NCI-H1417 (cell line): ENCODE data around the gene USB1.
A peak's percentile ranks its signal among the peaks of the same experiment; 100 is the strongest.

Experiments used
- DNase-seq, 3 experiments: peaks; one replicate each; lab custom pipeline; 2025; lab: John Stamatoyannopoulos, UW

The USB1 gene, protein sequence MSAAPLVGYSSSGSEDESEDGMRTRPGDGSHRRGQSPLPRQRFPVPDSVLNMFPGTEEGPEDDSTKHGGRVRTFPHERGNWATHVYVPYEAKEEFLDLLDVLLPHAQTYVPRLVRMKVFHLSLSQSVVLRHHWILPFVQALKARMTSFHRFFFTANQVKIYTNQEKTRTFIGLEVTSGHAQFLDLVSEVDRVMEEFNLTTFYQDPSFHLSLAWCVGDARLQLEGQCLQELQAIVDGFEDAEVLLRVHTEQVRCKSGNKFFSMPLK

DNA sequence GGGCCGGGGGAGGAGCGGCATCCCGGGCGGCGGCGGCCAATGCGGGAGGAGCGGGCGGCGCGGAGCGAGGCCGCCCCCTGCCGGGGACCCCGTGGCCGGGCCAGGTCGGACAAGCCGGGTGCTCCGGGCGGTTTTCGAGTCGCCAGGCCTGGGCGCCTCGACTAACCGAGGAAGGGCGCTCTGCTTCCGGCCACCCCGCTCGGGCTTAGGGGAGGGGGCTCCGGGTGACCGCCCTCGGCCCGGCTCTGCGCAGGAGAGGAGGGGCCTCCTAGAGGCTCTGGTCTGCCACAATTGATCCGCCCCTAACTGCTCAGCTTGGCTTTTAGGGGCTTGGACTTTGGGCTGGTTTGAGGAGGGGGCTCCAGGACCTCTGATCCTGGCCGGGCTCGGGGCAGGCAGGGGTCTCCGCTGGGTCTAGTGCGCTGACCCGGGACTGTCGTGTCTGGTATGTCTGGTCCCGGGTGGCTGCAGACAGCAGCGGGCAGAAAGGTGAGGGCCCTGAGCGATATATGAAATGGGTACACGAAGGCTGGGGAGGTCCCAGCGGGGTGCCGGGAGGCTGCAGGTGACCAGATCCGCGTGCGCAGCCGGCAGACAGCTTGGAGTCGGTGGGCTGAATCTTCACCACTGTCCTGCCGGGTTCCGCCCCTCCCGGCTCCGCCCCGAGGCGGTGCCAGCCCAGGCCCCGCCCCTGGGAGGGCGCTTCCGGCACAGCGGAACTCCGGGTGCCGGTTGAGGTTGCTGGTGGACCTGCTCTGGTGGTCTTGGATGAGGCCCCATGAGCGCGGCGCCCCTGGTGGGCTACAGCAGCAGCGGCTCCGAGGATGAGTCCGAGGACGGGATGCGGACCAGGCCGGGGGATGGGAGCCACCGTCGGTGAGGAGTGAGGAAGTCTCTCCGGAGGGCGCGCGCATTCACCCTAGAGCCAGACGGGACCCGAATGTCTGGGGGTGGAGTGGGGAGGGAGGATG, at the start of gene USB1:
Gene USB1, plus strand, starts transcription at position 702 of the 971 bp plus-strand sequence. Its CDS starts 77 bp downstream, at position 779.
- peak; percentile 86 to 91 (median 87) for DNase-seq

DNA sequence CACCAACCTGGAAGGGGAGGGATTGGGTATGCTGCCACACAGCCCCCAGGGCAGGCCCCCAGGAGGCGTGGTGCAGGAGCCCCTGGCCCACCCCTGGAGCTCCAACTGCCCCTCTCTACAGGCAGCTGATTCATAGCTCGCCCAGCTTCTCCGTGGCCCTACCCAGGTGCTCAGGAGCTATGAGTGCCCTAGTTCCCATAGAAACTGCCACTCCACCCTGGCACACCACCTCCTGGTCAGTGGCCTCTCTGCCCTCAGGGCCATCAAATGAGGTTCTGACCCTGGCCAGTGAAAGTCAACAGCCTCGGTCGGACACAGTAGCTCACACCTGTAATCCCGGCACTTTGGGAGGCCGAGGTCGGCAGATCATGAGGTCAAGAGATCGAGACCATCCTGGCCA, 48.3 kb upstream of the USB1 start:
- peak in 1 of 3 experiments; percentile 7 for DNase-seq

DNA sequence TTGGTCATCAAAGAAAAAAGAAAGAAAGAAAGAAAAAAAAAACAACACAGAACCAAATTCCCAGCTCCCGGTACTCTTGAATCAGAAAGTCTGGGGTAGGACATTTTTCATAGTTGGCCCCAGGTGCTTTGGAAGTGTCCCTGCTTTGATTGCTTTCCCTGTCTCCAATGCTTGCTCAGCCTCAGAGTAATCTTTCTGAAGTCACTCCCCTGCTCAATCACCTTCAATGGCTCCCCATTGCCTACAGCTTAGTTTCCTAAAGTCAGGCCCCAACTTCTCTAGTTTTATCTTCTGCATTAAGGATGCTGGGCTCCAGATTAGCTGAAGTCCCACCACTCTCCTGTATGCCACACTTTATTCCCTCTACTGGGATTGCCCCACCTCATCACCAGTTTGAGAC, 47.4 kb upstream of the USB1 start:
- no peak for DNase-seq

DNA sequence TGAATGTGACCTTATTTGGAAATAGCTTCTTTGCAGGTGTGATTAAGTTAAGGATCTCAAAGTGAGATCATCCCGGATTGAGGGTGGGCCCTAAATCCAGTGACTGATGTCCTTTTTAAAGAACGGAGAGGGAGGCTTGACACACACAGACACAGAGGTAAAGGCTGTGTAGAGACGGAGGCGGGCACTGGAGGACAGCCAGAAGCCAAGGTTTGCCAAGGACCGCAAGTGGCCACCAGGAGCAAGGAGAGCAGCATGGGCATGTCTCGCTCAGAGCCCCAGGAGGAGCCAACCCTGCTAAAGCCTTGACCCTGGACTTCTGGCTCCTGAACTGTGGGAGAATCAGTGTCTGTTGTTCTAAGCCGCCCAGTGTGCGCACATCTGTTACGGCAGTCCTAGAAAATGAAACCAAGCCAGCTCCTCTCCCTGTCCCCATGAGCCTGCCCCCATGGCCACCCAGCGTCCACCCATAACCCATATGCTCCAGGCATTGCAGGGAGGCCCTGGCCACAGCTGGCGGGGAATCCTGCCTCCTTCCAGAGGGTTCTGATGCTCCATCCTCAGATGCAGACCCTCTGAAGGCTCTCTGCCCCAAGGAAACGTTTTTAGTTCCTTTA, 45.5 kb upstream of the USB1 start:
- no peak for DNase-seq

DNA sequence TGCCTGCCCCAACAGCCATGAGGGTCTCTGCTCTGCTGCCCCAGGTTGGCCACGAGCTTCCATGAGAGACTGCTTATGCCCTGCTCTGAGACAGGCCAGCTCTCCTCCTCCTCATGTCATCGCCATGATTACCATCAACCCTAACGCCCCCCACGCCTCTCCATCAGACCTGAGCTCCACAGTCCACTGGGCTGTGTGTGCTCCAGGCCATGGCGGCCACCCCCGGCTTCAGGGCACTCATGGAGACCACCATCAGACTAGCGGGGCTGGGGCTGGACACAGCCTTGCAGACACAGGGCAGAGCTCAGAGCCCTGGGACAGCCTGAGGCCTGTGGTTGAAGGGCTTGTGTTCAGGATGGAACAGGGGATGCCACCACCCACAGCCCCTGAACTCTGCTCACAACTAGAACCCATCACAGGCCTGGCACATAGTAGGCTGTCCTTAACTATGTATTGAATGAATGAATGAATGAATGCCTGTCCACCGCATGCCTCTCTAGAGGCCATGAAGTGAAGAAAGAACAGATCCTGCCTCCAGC, 44.9 kb upstream of the USB1 start:
- DNase-seq = no peak

DNA sequence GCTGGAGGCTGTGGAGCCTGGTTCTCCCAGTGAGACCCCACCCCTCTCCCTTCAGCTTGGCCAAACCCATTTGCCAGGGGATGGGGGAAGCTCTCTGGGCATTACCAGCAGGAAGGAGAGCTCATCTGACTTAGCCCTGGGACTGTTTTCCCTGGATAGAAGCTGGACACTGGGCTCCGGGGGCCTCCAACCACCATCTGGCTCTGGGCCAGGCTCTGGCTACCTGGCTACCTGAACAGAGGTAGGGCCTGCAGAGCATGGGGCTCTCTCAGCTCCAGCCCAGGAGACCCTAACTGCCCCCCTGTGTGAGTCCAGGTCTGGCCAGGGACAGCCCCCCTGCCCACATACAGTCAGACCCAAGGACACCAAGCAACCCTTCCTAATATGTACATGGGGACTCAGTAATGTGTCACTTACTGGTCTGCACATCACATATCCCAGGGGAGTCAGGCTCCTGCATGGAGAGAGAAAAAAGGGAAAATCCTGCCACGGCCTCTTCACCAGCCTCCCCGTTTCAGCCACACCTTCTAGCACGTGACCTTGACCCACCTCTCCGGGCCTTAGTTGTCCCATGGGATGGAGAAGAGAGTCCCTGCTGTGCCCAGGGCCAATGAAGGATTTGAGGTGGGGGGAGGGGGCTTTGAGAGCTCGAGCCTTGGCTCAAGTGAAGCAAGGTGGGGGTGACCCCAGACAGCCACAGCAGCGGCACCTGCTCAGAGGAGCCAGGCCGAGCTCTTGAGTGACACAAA, 44.1 kb upstream of the USB1 start:
- DNase-seq = peak in 1 of 3 experiments; percentile 27

DNA sequence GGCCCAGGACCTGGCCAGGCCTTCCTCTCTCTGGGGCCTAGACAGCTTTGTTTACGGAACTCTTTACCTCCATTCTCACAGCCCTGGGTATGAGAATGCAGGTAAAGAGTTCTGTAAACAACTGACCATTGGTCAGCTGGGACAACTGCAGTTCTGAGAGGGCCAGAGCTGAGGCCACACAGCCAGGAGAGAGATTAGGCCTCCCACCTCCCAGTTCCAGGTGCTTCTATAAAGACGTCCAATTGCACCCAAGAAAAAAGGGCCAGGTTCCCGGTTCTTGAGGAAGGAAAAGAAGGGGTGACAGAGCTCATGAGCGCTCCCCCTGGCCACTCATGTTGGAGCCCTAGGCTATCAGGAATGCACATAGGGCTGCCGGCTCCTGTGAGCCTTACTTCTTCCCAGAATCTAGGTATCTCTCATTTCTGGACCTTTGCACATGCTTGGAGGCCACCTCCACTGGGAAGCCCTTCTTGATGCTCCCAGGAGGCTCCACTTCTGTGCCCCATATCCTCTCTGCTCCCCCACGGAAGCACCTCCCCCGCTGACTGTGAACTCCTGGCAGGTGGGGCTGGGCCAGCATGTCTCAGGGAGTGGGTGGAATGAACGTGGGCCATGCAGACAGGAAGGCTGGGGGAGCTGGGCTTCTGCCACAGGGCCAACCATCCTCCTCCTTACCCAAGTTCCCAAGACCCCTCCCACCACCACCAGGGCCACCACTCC, 43.4 kb upstream of the USB1 start:
- DNase-seq = no peak

DNA sequence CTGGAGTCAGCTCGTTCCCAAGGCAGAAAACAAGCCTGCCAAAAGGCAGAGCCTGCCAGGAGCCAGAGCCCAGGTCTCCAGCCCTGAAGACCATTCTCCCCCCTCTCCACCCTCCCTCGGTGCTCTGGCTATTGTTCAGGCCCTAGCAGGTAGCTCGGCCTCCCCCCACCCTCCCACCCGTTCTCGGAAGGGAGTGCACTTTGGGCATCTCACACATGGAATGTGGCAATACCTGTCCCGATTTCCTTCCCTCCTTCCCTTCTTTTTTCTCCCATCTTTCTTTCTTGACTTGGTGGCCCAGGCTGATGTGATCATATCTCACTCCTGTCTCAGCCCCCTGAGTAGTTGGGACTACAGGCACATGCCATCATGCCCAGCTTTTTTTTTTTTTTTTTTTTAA, 42.7 kb upstream of the USB1 start:
- no peak for DNase-seq

DNA sequence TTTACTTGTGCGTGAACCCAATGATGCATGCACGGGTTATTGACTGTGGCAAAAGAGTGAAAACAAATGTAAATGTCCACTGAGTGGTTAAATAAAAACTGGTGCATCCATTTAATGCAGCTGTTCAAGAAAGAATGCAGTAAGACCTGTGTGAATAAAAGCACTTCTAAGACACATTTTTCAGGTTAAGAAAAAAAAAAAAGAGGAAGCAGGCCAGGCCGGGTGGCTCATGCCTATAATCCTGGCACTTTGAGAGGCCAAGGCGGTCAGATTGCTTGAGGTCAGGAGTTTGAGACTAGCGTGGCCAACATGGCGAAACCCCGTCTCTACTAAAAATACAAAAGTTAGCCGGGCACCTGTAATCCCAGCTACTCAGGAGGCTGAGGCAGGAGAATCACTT, 42.1 kb upstream of the USB1 start:
- no peak for DNase-seq

DNA sequence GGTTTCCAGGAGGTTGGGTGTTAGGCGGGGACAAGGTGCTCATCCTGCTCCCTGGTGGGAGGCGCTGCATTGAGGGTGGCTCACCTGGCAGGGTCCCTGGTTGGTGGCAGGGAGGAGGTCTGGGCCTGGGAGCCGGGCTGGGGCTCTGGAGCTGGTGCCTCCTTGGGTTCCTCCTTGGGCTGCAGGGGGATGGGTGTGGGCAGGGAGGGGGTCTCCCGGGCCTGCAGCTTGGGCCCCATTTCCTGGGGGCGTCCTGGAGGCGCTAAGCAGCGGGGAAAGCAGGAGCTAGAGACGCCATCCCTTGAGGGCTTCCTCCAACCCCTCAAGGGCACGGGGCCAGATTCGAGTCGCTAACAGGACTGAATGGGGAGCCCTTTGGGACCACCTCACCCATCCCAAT, 41.4 kb upstream of the USB1 start:
- DNase-seq = no peak

DNA sequence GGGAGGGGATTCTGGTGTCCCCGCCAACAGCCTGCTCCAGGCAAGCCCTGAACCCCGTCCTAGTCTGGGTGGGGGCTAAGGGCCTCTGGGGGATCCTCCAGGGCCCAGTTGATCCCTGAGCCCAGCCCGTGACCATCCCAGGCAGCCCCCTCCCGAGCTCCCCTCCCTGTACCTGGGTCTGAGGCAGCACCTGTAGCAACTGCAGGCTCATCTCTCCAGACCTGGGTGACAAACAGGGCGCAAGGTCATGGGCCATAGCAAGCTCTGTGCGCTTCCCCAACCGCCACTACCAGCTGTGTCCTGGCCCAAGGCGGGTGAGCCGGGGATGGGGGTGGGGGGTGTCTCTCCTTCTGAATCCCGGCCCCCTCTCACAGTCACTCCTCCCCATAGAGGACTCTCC, 40.9 kb upstream of the USB1 start:
- no peak for DNase-seq

DNA sequence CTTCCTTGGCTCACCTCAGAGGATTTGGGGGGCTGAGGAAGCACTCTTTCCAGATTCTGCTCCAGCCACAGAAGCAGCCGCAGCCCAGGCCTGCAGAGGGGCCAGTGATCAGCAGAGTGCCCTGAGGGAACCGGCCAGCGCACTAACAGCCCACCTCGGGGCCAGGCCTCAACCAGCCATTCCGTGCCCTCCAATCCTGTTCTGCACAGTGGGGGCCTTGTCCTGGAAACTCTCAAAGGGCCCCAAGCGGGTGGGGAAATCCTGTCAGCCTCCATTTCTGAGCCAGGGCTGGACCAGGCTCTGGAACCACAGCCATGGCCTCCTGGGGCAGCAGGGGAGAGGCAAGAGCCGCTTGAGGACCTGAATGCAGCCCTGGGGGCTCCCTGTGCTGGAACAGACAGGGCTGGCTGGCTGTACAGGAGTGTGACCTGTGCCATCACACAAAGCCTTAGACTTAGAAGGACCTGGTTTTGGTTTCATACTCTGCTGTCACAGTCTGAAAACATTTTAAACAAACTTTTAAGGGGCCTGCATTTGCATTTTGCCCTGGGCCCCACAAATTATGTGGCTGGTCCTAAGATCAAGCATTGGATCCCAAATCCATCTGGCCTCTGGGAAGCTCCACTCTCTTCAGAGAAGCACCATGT, 40.3 kb upstream of the USB1 start:
- DNase-seq = no peak

DNA sequence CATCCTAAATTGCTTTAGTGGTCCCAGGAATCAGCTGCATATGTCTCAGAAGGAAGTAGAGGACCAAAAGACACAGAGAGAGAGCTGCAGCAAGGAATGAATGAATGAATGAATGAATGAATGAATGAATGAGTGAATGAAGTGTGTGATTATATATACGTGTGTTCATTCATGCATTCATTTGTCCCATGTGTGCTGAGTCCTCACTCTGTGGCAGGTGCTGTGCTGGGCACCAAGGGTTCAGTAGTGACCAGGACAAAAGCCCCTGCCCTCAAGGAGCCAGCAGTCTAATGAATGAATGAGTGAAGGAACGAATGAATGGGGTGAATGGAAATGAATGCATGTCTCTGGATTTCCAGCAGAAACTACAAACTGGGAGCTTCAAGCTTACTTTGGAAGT, 39.7 kb upstream of the USB1 start:
- no peak for DNase-seq

DNA sequence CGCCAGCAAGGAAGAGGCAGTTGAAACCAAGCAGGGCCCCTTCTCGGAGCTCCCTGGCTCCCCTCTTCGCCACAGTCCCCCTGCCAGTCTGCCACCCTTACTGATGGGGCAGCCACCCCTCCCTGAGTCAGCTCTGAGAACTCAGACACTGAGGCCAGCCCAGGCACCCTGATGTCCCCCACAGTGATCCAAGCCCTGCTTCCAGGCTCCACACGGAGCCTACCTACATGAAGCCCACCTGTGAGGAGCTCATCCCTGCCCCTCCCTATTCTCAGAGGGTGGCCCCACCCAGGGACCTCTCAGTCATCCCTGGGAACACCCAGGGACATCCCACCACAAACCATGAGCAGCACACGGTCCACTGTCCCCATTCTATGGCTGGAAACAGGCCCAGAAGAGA, 39.2 kb upstream of the USB1 start:
- no peak for DNase-seq

DNA sequence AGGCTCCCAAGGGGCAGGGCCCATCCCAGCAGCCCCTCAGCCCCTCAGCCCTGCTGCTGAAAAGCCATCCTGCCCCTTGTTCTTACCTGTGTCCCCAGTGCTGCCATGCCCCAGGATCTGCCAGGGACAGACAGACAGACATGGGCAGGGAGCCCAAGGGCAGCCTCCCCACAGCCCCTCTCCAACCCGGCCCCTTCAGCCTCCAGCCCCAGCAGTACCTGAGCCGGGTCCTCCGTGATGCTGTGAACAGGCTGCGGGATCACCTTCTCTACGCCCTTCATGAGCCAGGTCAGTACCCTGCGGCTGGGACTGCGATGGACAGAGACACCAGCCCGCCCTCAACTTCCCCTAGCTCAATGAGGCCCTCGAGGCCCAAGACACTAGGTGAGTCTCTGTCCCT, 38.5 kb upstream of the USB1 start:
- DNase-seq = no peak

DNA sequence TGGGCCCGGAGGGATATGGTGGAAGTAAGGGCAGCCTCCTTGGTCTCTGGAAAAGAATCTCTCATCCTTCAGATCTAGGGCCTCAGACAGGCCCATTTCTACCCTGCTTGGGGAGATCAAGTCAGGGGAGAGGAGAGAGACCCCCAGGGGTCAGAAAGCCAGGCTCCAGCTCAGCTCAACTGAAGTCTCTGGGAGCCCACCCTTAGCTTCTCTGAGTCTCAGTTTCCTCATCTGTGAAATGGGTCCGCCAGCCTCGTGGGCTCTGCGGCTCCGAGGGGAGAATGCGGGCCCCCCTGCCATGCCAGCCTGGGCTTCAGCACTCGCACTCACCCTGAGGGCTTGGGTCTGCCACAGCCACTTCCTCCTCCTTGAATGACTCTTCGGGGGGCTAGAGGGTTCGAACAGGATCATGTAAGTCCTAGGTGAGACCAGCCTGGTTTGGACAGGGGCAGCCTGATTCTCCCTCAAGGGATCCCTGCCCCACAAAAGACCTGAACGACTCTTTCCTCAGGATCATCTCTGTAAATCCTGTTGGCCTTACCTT, 37.0 kb upstream of the USB1 start:
- DNase-seq = no peak

DNA sequence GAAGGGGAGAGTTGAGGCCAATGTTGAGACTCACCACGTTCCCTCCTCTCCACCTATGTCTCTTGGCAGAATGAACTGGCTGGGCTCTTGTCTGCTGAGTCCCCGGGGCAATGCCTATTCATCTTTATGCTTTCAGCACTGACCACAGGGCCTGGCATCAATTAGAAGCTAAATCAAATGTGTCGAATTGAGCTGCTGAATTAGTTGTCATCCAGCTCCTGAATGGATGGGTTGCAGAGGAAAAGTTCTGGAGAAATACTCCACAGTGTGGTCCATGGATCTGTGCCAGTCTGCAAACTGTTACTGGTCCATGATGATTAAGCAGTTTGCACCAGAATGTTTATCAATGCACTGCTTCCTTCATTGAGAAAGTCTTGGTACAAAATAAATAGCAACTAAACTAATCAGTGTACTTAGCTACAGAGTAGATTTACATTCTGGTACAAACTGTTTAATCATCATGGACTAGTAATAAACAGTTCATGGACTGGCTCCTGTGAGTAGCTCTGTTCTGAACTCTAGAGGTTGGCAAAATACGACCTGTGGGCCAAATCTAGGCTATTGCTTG, 34.9 kb upstream of the USB1 start:
- no peak for DNase-seq

DNA sequence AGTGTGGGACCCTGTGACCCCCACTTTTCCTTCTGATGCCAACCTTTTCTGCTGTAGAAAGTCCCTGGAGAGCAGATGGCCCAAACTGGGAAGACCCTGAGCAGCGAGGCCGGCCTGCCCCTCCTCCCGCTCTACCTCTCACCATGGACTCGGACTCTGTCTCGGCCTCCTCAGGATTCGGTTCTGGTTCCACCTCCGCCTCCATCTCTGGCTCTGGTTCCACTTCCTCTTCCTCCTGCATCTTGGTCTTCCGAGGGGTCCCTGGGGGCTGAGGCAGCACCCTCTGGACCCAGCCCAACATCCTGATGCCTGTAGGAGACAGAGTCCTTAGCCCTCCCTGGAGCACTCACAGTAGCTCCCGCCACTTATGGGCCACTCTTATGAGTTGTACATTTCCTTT, 34.2 kb upstream of the USB1 start:
- no peak for DNase-seq

DNA sequence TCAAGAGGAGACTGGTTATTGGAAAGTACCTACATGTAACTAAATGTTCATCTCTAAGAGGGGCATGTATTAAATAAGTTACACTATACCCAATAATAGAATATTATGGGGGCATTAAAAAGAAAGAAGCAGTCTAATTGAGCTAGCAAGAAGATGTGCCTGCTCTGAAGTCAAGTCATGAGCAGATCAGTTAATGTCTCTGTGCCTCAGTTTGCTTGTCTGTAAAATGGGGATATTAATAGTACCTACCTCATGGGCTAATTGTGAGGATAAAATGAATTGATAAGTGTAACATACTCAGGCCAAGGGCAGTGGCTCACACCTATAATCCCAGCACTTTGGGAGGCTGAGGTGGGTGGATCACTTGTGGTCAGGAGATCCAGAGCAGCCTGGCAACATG, 33.3 kb upstream of the USB1 start:
- DNase-seq = no peak
